Karpas-422 (cell line): ENCODE measurements around the gene PPRC1. TPM values are rescaled to one million over a fixed set of nuclear protein-coding genes. Genes with fewer than 3 reads are reported as not detected.

Source experiments
- small RNA-seq: library from RNA; depleted of rRNA; stranded (forward); fragments of <200 nt; gene quantifications from one replicate; pipeline ENCODE3, GENCODE V24; 2014
- total RNA-seq: library from RNA; depleted of rRNA; stranded (reverse); fragments of >200 nt; shearing (Covaris generic); gene quantifications from 2 replicates; pipeline ENCODE4 v1.2.3, GENCODE V29; 2014; ENCODE audit warnings: low replicate concordance; rRNA removed

Gene PPRC1
- total RNA-seq, 1 experiment from 2014 or later: 8.6 TPM

Small RNA genes within 50 kb of the gene (small RNA-seq; reads per million reads assigned to genes)
- not detected for gene AL500527.1
- not detected for gene AL500527.2

Other genes with a start within 250 kb of the PPRC1 start
- 3.7 and 4.1 TPM in 2 replicates for gene ARMH3, start 76.9 kb upstream of the PPRC1 start, total RNA-seq
- 7.1 and 19.4 TPM in 2 replicates for gene HPS6, start 67.7 kb upstream of the PPRC1 start, total RNA-seq
- gene LDB1, start 12.7 kb upstream of the PPRC1 start, total RNA-seq: 24.7 and 34.5 TPM in 2 replicates
- gene NOLC1, start 19.3 kb downstream of the PPRC1 start, total RNA-seq: 22.6 and 37.6 TPM in 2 replicates
- gene ELOVL3, start 93.3 kb downstream of the PPRC1 start, total RNA-seq: not detected in 2 replicates
- gene PITX3, start 108.5 kb downstream of the PPRC1 start, total RNA-seq: not detected in 2 replicates
- 7.6 and 12.5 TPM in 2 replicates for gene GBF1, start 112.5 kb downstream of the PPRC1 start, total RNA-seq